ENCODE data around the gene KLF8.

KLF8 gene

GRCh38 chrX:56310581-56310980 is 78.4 kb downstream of the KLF8 start:
- no peak for DNase-seq

- no peak for DNase-seq
Observed at GRCh38 chrX:56313308-56313707, 81.2 kb downstream of the KLF8 start.

- DNase-seq = no peak
Observed at GRCh38 chrX:56314334-56314733, 82.2 kb downstream of the KLF8 start.

- DNase-seq = no peak
Observed at GRCh38 chrX:56318076-56318475, 85.9 kb downstream of the KLF8 start.

- no peak for DNase-seq
Observed at GRCh38 chrX:56319165-56319564, 87.0 kb downstream of the KLF8 start.

All from SIG-M5 (cell line).